Measurements from ENCODE around the gene GTF2IRD1. TPM values are rescaled to one million over a fixed set of nuclear protein-coding genes. Genes with fewer than 3 reads are reported as not detected.

GTF2IRD1 gene
- total RNA-seq, 1 donor = 6.4 TPM

DNA sequence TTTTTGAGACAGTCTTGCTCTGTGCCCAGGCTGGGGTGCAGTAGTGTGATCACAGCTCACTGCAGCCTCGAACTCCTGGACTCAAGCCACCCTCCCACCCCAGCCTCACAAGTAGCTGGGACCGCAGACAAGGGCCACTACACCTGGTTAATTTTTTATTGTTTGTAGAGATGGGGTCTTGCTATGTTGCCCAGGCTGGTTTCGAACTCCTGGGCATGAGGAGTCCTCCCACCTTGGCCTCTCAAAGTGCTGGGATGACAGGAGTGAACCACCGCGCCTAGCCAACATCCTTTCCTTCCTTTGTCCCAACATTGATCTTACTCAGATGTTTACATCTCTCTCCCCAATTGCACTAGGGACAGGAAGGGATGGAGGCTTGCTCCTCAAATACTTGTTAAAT, 3.3 kb downstream of the GTF2IRD1 start:
- no peak for TF ChIP-seq CTCF (IDR thresholded peaks at IDR 0.05; ENCODE audit: insufficient read depth, low read length)
- no peak for DNase-seq (ENCODE audit: low read depth)
- H3K4me3 ChIP-seq (ENCODE audit: low read depth, low read length) = no peak overlapping the region

GRCh38 chr7:74461970-74462706, 8.4 kb downstream of the GTF2IRD1 start:
- TF ChIP-seq CTCF (IDR thresholded peaks at IDR 0.05; ENCODE audit: insufficient read depth, low read length) = no peak
- no peak for DNase-seq (ENCODE audit: low read depth)

DNA sequence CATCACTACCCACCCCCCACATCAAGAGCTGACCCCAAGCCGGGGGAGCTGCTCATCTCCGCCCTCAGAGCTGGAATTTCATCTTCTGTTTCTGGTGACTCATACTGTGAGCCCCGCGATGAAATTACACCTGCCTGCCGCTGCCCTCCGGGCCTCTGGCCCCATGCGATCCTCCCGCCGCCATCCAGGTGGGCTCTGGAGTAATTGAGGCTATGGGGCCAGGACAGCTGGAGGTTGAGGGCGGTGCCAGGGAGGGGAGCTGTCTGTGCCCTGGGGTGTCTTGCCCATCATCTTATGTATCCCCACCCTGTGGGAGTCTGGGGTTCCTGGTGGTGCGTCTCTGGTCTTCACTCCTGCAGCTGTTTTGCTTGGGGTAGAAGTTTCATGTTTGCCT, 9.0 kb downstream of the GTF2IRD1 start:
- no peak for TF ChIP-seq CTCF (IDR thresholded peaks at IDR 0.05; ENCODE audit: insufficient read depth, low read length)
- H3K4me3 ChIP-seq (ENCODE audit: low read depth, low read length) = no peak overlapping the region
- no peak for DNase-seq (ENCODE audit: low read depth)

More at GRCh38 chr7:74461970-74462706, 8.4 kb downstream of the GTF2IRD1 start:
- no peak overlapping the region for H3K4me3 ChIP-seq (ENCODE audit: low read depth, low read length)

- TF ChIP-seq CTCF (IDR thresholded peaks at IDR 0.05; ENCODE audit: insufficient read depth, low read length) = no peak
- no peak overlapping the region for H3K4me3 ChIP-seq (ENCODE audit: low read depth, low read length)
- no peak for DNase-seq (ENCODE audit: low read depth)
Measured at GRCh38 chr7:74464931-74465886, 11.5 kb downstream of the GTF2IRD1 start.

GRCh38 chr7:74466196-74466813, 12.6 kb downstream of the GTF2IRD1 start:
- no peak for DNase-seq (ENCODE audit: low read depth)
- no peak for TF ChIP-seq CTCF (IDR thresholded peaks at IDR 0.05; ENCODE audit: insufficient read depth, low read length)
- H3K4me3 ChIP-seq (ENCODE audit: low read depth, low read length) = no peak overlapping the region

GRCh38 chr7:74467876-74468275, 14.2 kb downstream of the GTF2IRD1 start:
- no peak for TF ChIP-seq CTCF (IDR thresholded peaks at IDR 0.05; ENCODE audit: insufficient read depth, low read length)
- no peak for DNase-seq (ENCODE audit: low read depth)
- H3K4me3 ChIP-seq (ENCODE audit: low read depth, low read length) = no peak overlapping the region
